GM12891 (cell line): ENCODE results near the gene FAM117B.

ENCODE experiments used
- PAX5 ChIP-seq: IDR thresholded peaks from 2 replicates; pipeline ENCODE4 v1.6.1; 2011; ENCODE audit warnings: low read length, moderate library complexity, mild to moderate bottlenecking; ENCODE audit not compliant: insufficient read depth, severe bottlenecking
- POLR2A ChIP-seq: IDR thresholded peaks from 2 replicates; pipeline ENCODE4 v1.6.1; 2011; ENCODE audit warnings: low read depth, low read length, control low read depth
- POLR2AphosphoS5 ChIP-seq: IDR thresholded peaks from 2 replicates; pipeline ENCODE4 v1.6.1; 2011; ENCODE audit warnings: low read depth, low read length, control low read depth
- POU2F2 ChIP-seq: IDR thresholded peaks from 2 replicates; pipeline ENCODE4 v1.6.1; 2011; ENCODE audit warnings: low read depth, mild to moderate bottlenecking, control low read depth, low read length, moderate library complexity
- SPI1 ChIP-seq: IDR thresholded peaks from 2 replicates; pipeline ENCODE4 v1.6.1; 2011; ENCODE audit warnings: low read depth, low read length, control low read depth
- TAF1 ChIP-seq: IDR thresholded peaks from 2 replicates; pipeline ENCODE4 v1.6.1; 2011; ENCODE audit warnings: low read depth, low read length, control low read depth

- TF ChIP-seq POLR2A (no peak), POLR2AphosphoS5 (no peak), SPI1 (no peak), TAF1 (no peak), PAX5 (no peak), POU2F2 (no peak)
Measured at GRCh38 chr2:202786842-202787241, 152.1 kb downstream of the FAM117B start.
